PC-9 (cell line): Measurements from ENCODE around the gene CADPS2. TPM values are rescaled to one million over a fixed set of nuclear protein-coding genes. Genes with fewer than 3 reads are reported as not detected.

ENCODE experiments used
- BruUV-seq: library from RNA; stranded (reverse); fragments of 400-500 nt; replicated peaks from 2 replicates; lab custom pipeline; 2021; lab: Mats Ljungman, UMichigan
- CTCF ChIA-PET: fragments of 300-600 bp; sonication (Branson Sonifier 250); formaldehyde crosslinking; loops from one replicate; lab custom pipeline; 2022; ENCODE audit warnings: antibody characterized with exemption; lab: Charles Lee
- POLR2A ChIA-PET: fragments of 300-600 bp; sonication (Branson Sonifier 250); formaldehyde crosslinking; loops from one replicate; lab custom pipeline; 2022; ENCODE audit warnings: antibody characterized with exemption; ENCODE audit not compliant: unreplicated experiment; lab: Charles Lee
- DNase-seq, 2 experiments: peaks; one replicate each; pipeline versions ENCODE4 v3.0.0 to v3.0.0-alpha.2; 2015 to 2022; ENCODE audit warnings: mixed read lengths in 1 of 2
- H2AFZ ChIP-seq: fragments of 200-600 bp; sonication (generic); 2 replicates; pipeline ENCODE4 v1.8.1; 2017; ENCODE audit warnings: antibody characterized with exemption
- H3F3A ChIP-seq: fragments of 200-600 bp; sonication (generic); 2 replicates; pipeline ENCODE4 v1.8.1; 2017; ENCODE audit warnings: antibody characterized with exemption, mild to moderate bottlenecking, low read depth; ENCODE audit not compliant: insufficient read depth
- H3K27ac ChIP-seq: fragments of 200-600 bp; sonication (generic); 2 replicates; pipeline ENCODE4 v1.6.1; 2016; ENCODE audit warnings: mixed run types
- H3K27me3 ChIP-seq: fragments of 200-600 bp; sonication (generic); 2 replicates; pipeline ENCODE4 v1.6.1; 2016; ENCODE audit warnings: low read depth, mixed run types; ENCODE audit not compliant: insufficient read depth
- H3K36me3 ChIP-seq: fragments of 200-600 bp; sonication (generic); 2 replicates; pipeline ENCODE4 v1.6.1; 2016; ENCODE audit warnings: low read depth, mixed run types
- H3K4me1 ChIP-seq: fragments of 200-600 bp; sonication (generic); replicated peaks from 2 replicates; pipeline ENCODE4 v1.6.1; 2016; ENCODE audit warnings: mixed run types; ENCODE audit not compliant: insufficient read depth
- H3K4me2 ChIP-seq: fragments of 200-600 bp; sonication (generic); 2 replicates; pipeline ENCODE4 v1.6.1; 2017; ENCODE audit warnings: mixed run types
- H3K4me3 ChIP-seq: fragments of 200-600 bp; sonication (generic); 2 replicates; pipeline ENCODE4 v1.6.1; 2016; ENCODE audit warnings: mixed run types
- H3K79me2 ChIP-seq: fragments of 200-600 bp; sonication (generic); 2 replicates; pipeline ENCODE4 v1.6.1; 2017; ENCODE audit warnings: low read depth, mixed run types
- H3K9me2 ChIP-seq: fragments of 200-600 bp; sonication (generic); 2 replicates; pipeline ENCODE4 v1.8.1; 2017; ENCODE audit warnings: mild to moderate bottlenecking; ENCODE audit not compliant: insufficient read depth
- H3K9me3 ChIP-seq: fragments of 200-600 bp; sonication (generic); 2 replicates; pipeline ENCODE4 v1.8.1; 2016; ENCODE audit warnings: low read depth; ENCODE audit not compliant: insufficient read depth
- H4K20me1 ChIP-seq: fragments of 200-600 bp; sonication (generic); 2 replicates; pipeline ENCODE4 v1.8.1; 2017; ENCODE audit not compliant: insufficient read depth
- CTCF ChIP-seq: fragments of 200-600 bp; sonication (generic); conservative IDR thresholded peaks from 2 replicates; pipeline ENCODE4 v1.6.1; 2017; ENCODE audit warnings: mixed run types, antibody characterized with exemption, mild to moderate bottlenecking, moderate library complexity
- EZH2 ChIP-seq: fragments of 200-600 bp; sonication (generic); IDR thresholded peaks from 2 replicates; pipeline ENCODE4 v1.8.0; 2017; ENCODE audit warnings: antibody characterized with exemption, low read depth
- intact Hi-C: fragments of 100-400 bp; cut with micrococcal nuclease; formaldehyde crosslinking; loops from one replicate; pipeline ENCODE4 v1.10.0; 2022; ENCODE audit not compliant: unreplicated experiment
- total RNA-seq: library from RNA; stranded (reverse); gene quantifications from 2 replicates; pipeline ENCODE4 v1.2.3, GENCODE V29; 2021

Gene CADPS2
- total RNA-seq, 1 experiment from 2014 or later, result 11.9 TPM

GRCh38 chr7:122423591-122423990 is 462.7 kb downstream of the CADPS2 start:
- BruUV-seq, result no TSS peak
- Histone ChIP-seq H3K79me2 (no peaks in the 10 kb centered on the region), H4K20me1 (no peaks in the 10 kb centered on the region), H3K36me3 (no peaks in the 10 kb centered on the region), H3K27ac (no peak overlapping the region), H3K9me2 (no peaks in the 10 kb centered on the region), H3F3A (no peaks in the 10 kb centered on the region), H3K9me3 (no peaks in the 10 kb centered on the region), H3K4me1 (no peaks in the 10 kb centered on the region), H2AFZ (no peak overlapping the region), H3K27me3 (no peaks in the 10 kb centered on the region), H3K4me3 (no peak overlapping the region), H3K4me2 (no peak overlapping the region)
- TF ChIP-seq CTCF (no peak), EZH2 (no peak)
- ChIA-PET POLR2A (no interaction called here), CTCF (no interaction called here)
- no peak for DNase-seq
- intact Hi-C loops, result no loop called here

GRCh38 chr7:122416336-122416735 is 469.9 kb downstream of the CADPS2 start:
- no peaks in the 10 kb centered on the region for H3K36me3 ChIP-seq
- intact Hi-C loops, result no loop called here
- H4K20me1 ChIP-seq, result no peaks in the 10 kb centered on the region
- no peaks in the 10 kb centered on the region for H3K79me2 ChIP-seq
- POLR2A ChIA-PET, result no interaction called here
- H3K4me3 ChIP-seq, result no peak overlapping the region
- H3K4me2 ChIP-seq, result no peak overlapping the region
- no peaks in the 10 kb centered on the region for H3F3A ChIP-seq
- no TSS peak for BruUV-seq
- no peaks in the 10 kb centered on the region for H3K4me1 ChIP-seq
- H3K9me3 ChIP-seq, result no peaks in the 10 kb centered on the region
- TF ChIP-seq CTCF (no peak), EZH2 (no peak)
- DNase-seq, result no peak
- H2AFZ ChIP-seq, result no peak overlapping the region
- CTCF ChIA-PET, result interaction anchor here (0.6 kb wide), 1 partner anchor 112 kb away, joined by 3 read pairs; the partner anchor contains the start of gene FEZF1
- no peak overlapping the region for H3K27ac ChIP-seq
- no peaks in the 10 kb centered on the region for H3K27me3 ChIP-seq
- no peaks in the 10 kb centered on the region for H3K9me2 ChIP-seq

GRCh38 chr7:122415510-122415909 is 470.8 kb downstream of the CADPS2 start:
- Histone ChIP-seq H2AFZ (no peak overlapping the region), H3K4me1 (no peaks in the 10 kb centered on the region), H3K9me3 (no peaks in the 10 kb centered on the region), H3K79me2 (no peaks in the 10 kb centered on the region), H3K4me2 (no peak overlapping the region), H3K9me2 (no peaks in the 10 kb centered on the region), H3K27me3 (no peaks in the 10 kb centered on the region), H3K4me3 (no peak overlapping the region), H3K36me3 (no peaks in the 10 kb centered on the region), H3F3A (no peaks in the 10 kb centered on the region), H4K20me1 (no peaks in the 10 kb centered on the region), H3K27ac (no peak overlapping the region)
- no TSS peak for BruUV-seq
- no peak for TF ChIP-seq CTCF
- no peak for TF ChIP-seq EZH2
- POLR2A ChIA-PET, result no interaction called here
- intact Hi-C loops, result no loop called here
- CTCF ChIA-PET, result no interaction called here
- DNase-seq, result no peak
